ENCODE results near the gene BCL11A.

The BCL11A gene

DNA sequence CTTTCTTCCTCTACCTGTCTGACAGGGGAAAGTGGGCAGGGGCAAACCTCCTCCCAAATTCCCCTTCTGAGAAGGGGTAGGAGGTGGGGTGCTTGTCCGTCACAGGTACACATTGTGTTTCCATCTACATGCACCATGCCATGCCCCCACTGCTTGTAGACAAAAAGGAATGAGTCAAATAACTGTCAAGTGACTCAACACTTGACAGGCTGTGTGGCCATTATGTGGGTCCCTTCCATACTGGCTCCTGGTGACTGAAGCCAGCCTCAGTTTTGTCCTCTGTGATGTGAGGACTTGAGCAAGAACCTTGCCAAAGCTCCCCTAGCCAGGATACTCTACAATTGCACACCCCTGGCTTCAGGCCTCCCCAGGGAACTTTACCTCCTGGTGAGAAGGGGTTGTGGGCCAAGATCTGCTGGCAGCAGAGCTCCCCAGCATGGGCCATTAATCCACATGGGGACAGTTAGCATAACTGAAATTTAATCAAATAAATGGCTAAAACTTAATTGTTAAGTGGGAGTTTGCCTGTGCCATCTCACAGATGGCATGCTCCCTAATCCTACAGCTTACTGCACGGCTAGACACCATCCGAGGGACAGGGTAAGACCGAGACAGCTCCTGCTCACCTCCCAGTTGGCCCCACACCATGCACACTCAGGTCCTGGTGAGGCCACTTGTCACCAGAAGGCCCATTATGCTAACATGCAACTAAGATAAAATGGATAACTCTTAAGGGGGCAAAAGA, 140.2 kb downstream of the BCL11A start:
- Mint-ChIP-seq H3K27ac (no peak overlapping the region), H3K4me3 (no peak overlapping the region), H3K36me3 (ENCODE audit: low read depth) (no peaks in the 10 kb centered on the region), H3K9me3 (no peaks in the 10 kb centered on the region), H3K4me1 (ENCODE audit: low read depth) (peaks cover 18% of the 10 kb centered on the region), H3K27me3 (no peaks in the 10 kb centered on the region)

DNA sequence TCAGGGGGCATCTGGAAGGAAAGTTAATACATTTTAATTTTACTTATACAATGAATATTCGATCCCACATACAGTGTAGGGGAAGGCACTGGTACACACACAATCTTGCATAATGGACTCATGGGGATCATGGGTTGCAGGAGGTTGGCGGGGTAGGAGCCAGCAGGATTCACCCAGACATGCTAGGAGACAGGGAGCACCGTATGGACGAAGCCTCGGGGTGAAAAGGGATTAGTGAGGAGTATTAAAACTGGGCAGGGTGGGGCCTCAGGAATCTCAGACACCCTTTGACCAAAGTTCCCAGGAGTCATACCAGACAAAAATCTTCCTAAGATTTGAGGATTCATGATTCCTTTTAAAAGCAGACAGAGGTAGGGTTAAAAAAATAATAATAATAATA, 140.8 kb downstream of the BCL11A start:
- Mint-ChIP-seq H3K27ac (no peak overlapping the region), H3K4me3 (no peak overlapping the region), H3K27me3 (no peaks in the 10 kb centered on the region), H3K36me3 (ENCODE audit: low read depth) (no peaks in the 10 kb centered on the region), H3K9me3 (no peaks in the 10 kb centered on the region), H3K4me1 (ENCODE audit: low read depth) (peaks cover 18% of the 10 kb centered on the region)

DNA sequence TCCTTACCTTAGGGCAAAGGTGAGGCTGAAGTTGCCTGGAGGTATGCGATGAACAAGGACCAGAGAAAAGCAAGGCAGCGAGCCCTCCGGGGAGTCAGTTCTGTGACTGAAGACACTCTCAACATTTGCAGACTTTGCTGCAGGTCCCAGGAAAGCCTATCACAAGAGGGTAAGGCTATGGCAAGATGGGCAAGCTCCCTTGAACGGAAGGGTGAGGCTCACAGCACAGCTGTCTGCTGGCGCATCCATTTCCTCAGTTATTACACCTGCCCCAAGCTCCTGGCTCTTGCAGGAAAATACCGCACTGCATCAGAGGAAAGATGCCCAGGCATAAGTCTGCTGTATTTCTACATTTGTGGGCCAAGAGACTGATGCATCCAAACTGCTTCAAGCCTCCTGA, 141.4 kb downstream of the BCL11A start:
- H3K9me3 Mint-ChIP-seq, result no peaks in the 10 kb centered on the region
- no peak overlapping the region for H3K4me3 Mint-ChIP-seq
- H3K27me3 Mint-ChIP-seq, result no peaks in the 10 kb centered on the region
- peaks cover 23% of the 10 kb centered on the region for H3K4me1 Mint-ChIP-seq (ENCODE audit: low read depth)
- no peaks in the 10 kb centered on the region for H3K36me3 Mint-ChIP-seq (ENCODE audit: low read depth)
- no peak overlapping the region for H3K27ac Mint-ChIP-seq

DNA sequence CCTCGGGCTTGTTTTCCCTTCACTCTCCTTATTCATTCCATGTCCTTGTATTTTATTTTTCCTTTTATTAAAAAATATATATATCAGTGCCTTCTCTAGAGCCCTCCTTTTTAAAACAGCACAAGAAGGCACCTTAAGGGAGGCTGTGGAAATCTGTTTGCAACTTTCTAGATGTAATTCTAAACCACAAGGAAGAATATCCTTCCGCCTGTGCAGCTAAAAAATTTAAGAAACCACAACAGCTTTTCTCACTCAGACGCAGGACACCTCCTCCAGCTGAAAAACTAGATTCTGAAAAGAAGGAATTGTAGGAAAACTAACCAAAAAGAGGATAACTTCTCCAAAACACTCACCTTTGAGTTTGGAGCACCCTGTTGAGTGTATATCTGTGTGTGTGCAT, 142.2 kb downstream of the BCL11A start:
- peaks cover 28% of the 10 kb centered on the region for H3K4me1 Mint-ChIP-seq (ENCODE audit: low read depth)
- no peak overlapping the region for H3K4me3 Mint-ChIP-seq
- H3K36me3 Mint-ChIP-seq (ENCODE audit: low read depth), result no peaks in the 10 kb centered on the region
- H3K27ac Mint-ChIP-seq, result no peak overlapping the region
- no peaks in the 10 kb centered on the region for H3K27me3 Mint-ChIP-seq
- H3K9me3 Mint-ChIP-seq, result no peaks in the 10 kb centered on the region

DNA sequence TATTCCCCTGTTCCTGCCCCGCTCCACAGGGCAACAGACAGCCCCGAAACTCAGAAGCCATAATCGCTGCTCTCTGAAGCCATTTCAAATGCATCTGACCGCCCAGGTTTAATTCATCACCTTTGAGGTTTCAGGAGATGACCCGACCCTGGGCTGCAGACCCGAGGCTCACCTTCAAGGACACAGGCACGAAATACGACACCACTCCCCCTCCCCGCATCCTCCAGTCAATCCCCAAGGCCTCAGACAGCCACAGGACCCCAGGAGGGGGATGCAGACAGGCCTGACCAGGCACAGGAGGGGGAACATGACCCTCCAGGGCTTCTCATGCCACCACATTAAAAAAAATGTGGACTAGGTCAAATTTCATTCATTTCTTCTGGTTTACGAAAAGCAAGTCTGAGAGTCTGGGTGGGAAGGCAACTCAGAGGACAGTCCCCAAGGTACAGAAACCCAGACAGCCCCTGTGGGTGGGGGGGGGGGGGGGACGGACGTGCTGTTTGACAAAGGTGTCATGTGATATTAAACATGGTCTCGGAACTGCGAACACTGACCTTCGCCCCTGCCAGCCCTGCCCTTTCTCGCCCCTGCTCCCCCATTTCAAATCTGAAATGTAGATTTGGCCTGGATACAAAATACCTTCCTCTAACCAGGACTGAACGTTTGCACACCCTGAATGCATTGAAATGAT, 142.9 kb downstream of the BCL11A start:
- H3K4me3 Mint-ChIP-seq, result no peak overlapping the region
- H3K27me3 Mint-ChIP-seq, result no peaks in the 10 kb centered on the region
- H3K4me1 Mint-ChIP-seq (ENCODE audit: low read depth), result peaks cover 28% of the 10 kb centered on the region
- no peaks in the 10 kb centered on the region for H3K36me3 Mint-ChIP-seq (ENCODE audit: low read depth)
- H3K9me3 Mint-ChIP-seq, result no peaks in the 10 kb centered on the region
- H3K27ac Mint-ChIP-seq, result no peak overlapping the region

- Mint-ChIP-seq H3K27ac (no peak overlapping the region), H3K4me1 (ENCODE audit: low read depth) (peaks cover 28% of the 10 kb centered on the region), H3K4me3 (no peak overlapping the region), H3K36me3 (ENCODE audit: low read depth) (no peaks in the 10 kb centered on the region), H3K9me3 (no peaks in the 10 kb centered on the region), H3K27me3 (no peaks in the 10 kb centered on the region)
Observed at GRCh38 chr2:60409531-60409871, 144.0 kb downstream of the BCL11A start.

GRCh38 chr2:60408811-60409530, 144.5 kb downstream of the BCL11A start:
- Mint-ChIP-seq H3K27me3 (no peaks in the 10 kb centered on the region), H3K4me1 (ENCODE audit: low read depth) (peaks cover 23% of the 10 kb centered on the region), H3K27ac (no peak overlapping the region), H3K9me3 (no peaks in the 10 kb centered on the region), H3K4me3 (no peak overlapping the region), H3K36me3 (ENCODE audit: low read depth) (no peaks in the 10 kb centered on the region)

DNA sequence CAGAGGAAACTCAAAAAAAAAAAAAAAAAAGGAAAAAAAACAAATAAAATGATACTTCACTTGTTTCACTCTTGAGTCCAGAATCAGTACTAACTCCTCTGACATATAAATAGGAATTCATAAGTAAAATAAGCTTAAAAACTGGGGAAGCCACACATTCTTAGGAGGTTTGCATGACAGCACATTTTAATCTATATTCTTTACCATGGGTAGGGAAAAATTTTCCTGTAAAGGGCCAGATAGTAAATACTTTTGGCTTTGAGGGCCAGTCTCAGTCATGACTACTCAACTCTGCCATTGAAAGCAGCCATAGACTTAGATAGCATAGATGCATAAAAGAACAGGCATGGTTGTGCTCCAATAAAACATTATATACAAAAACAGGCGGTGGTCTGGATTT, 145.2 kb downstream of the BCL11A start:
- H3K9me3 Mint-ChIP-seq, result no peaks in the 10 kb centered on the region
- H3K27ac Mint-ChIP-seq, result no peak overlapping the region
- H3K27me3 Mint-ChIP-seq, result no peaks in the 10 kb centered on the region
- H3K36me3 Mint-ChIP-seq (ENCODE audit: low read depth), result no peaks in the 10 kb centered on the region
- H3K4me3 Mint-ChIP-seq, result no peak overlapping the region
- peaks cover 21% of the 10 kb centered on the region for H3K4me1 Mint-ChIP-seq (ENCODE audit: low read depth)

- Mint-ChIP-seq H3K4me1 (ENCODE audit: low read depth) (peaks cover 21% of the 10 kb centered on the region), H3K4me3 (no peak overlapping the region), H3K27me3 (no peaks in the 10 kb centered on the region), H3K36me3 (ENCODE audit: low read depth) (no peaks in the 10 kb centered on the region), H3K27ac (no peak overlapping the region), H3K9me3 (no peaks in the 10 kb centered on the region)
Observed at GRCh38 chr2:60407398-60407797, 146.1 kb downstream of the BCL11A start.

DNA sequence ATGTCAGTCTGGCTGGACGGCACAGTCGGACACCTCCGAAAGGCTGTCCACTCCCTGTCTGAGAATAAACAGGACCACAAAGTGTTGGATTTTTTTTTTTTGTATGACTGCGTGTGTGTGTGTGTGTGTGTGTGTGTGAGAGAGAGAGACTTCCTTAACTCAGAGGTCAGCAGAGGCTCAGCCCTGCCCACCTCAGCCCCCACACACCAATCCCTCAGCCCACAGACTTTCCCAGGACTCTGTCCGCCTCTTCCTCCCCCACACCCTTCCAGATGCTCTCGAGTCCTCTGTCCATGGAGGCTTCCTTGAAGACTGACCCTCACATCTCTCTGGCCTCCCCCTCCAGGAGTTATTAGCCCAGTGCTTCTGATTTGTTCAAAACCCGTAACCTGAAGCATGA, 147.3 kb downstream of the BCL11A start:
- Mint-ChIP-seq H3K36me3 (ENCODE audit: low read depth) (no peaks in the 10 kb centered on the region), H3K27me3 (no peaks in the 10 kb centered on the region), H3K4me3 (no peak overlapping the region), H3K4me1 (ENCODE audit: low read depth) (peaks cover 15% of the 10 kb centered on the region), H3K9me3 (no peaks in the 10 kb centered on the region), H3K27ac (no peak overlapping the region)

DNA sequence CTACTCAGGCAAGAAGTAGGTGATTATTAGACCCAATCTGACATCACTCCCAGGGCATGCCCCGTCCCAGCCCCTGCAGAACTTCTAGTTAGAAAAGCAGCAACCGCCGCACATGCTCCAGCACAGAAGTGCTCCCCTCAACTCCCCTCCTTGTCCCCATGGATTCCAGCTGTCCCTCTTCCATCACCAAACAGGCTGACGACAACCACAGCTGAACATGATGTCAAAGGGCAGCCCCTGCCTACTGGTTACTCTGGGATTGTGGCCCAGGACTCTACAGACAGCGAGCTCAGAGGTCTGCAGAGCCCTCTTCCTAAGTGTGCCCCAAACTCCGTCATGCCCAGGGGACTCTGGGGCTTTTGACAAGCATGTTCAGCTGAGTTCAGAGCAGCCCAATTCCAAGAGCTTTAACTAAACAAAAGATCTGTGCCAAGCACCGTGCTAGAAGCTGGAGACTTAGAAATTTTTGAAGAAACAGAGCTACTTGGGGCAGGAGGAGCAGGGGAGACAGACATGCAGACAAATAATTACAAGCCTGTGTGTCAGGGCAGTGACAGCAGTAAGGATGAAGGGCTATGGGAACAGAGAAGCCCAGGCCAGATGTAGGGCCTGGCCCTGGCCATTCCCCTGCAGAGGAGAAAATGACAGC, 148.1 kb downstream of the BCL11A start:
- Mint-ChIP-seq H3K4me3 (no peak overlapping the region), H3K27me3 (no peaks in the 10 kb centered on the region), H3K9me3 (no peaks in the 10 kb centered on the region), H3K27ac (no peak overlapping the region), H3K36me3 (ENCODE audit: low read depth) (no peaks in the 10 kb centered on the region), H3K4me1 (ENCODE audit: low read depth) (peaks cover 19% of the 10 kb centered on the region)

Measured in stimulated activated naive CD8-positive, alpha-beta T cell treated with anti-CD3 and anti-CD28 coated beads, Interleukin-15, Interleukin-2, amounts not matched to agents 100 ng/mL and 50 ng/mL, for 24 hours (primary cell).